Lower lobe of right lung (tissue), 2 donors: ENCODE data around the gene EIPR1. TPM values are rescaled to one million over a fixed set of nuclear protein-coding genes. Genes with fewer than 3 reads are reported as not detected.

Experiments
- ATAC-seq, 2 donors: fragments of 200-7000 bp; cut with Tn5 transposase; one replicate each; pipeline ENCODE4 v1.9.1; 2020 to 2022; ENCODE audit warnings: mild to moderate bottlenecking in 2 of 2, moderate library complexity in 2 of 2
- DNase-seq: peaks from one replicate; pipeline ENCODE4 v3.0.0-alpha.2; 2020
- H3K27ac ChIP-seq: fragments of 200-600 bp; one replicate; pipeline ENCODE4 v1.8.0; 2022
- H3K27me3 ChIP-seq: fragments of 200-600 bp; one replicate; pipeline ENCODE4 v1.8.0; 2022; ENCODE audit warnings: low read depth
- H3K36me3 ChIP-seq: fragments of 200-600 bp; one replicate; pipeline ENCODE4 v1.8.0; 2022; ENCODE audit warnings: mild to moderate bottlenecking
- H3K4me1 ChIP-seq: fragments of 200-600 bp; one replicate; pipeline ENCODE4 v1.8.0; 2022
- H3K4me3 ChIP-seq: fragments of 200-600 bp; one replicate; pipeline ENCODE4 v1.8.0; 2022; ENCODE audit warnings: mild to moderate bottlenecking
- H3K9me3 ChIP-seq: fragments of 200-600 bp; one replicate; pipeline ENCODE4 v1.8.0; 2022
- CTCF ChIP-seq: fragments of 200-600 bp; IDR thresholded peaks from one replicate; pipeline ENCODE4 v1.8.0; 2022; ENCODE audit warnings: antibody characterized with exemption, mild to moderate bottlenecking
- intact Hi-C: fragments of 100-400 bp; cut with DNase I; formaldehyde crosslinking; loops from one replicate; pipeline ENCODE4 v1.11.0; 2022
- long read RNA-seq: library from polyadenylated mRNA; unstranded; transcript quantifications from one replicate; pipeline ENCODE4 v2.0.0, GENCODE V29; 2021
- total RNA-seq: library from RNA; stranded (reverse); fragmentation: NEBNext Ultra II Directional; extraction: Animal tissue kit (Norgen Biotek cat#: 25700); gene quantifications from one replicate; pipeline ENCODE4 v1.2.1, GENCODE V29; 2021
- donor health status: DM: no; HTN: yes; CAD: no; lungs with severe emphysema.

EIPR1 gene
- total RNA-seq: 14.9 TPM
- long read RNA-seq, transcript EIPR1-201 (9 exons, 1,766 nt): major isoform, 18 of 28 reads
- long read RNA-seq, partial matches to known transcripts: 2 of 28 reads
- long read RNA-seq, other reads (novel, unspliced or antisense): 8 of 28 reads

- no peaks in the 10 kb centered on the region for H3K9me3 ChIP-seq
- H3K4me3 ChIP-seq: peak within 1 kb of the TSS; percentile 95
- no peak for TF ChIP-seq CTCF
- H3K27me3 ChIP-seq: no peaks in the 10 kb centered on the region
- H3K36me3 ChIP-seq: peaks cover 10% of the 10 kb centered on the region
- ATAC-seq: peak; percentile 95 to 97
- DNase-seq: peak; percentile 99
- H3K4me1 ChIP-seq: peaks cover 37% of the 10 kb centered on the region
- peak within 1 kb of the TSS; percentile 89 for H3K27ac ChIP-seq
- intact Hi-C loops: no loop called here
Measured at GRCh38 chr2:3377612-3378432, at the start of gene EIPR1. EIPR1 (minus strand) TSS chr2:3377818; CDS start chr2:3377689, 129 bp downstream.

- Histone ChIP-seq H3K27ac (no peak overlapping the region), H3K9me3 (no peaks in the 10 kb centered on the region), H3K4me1 (no peaks in the 10 kb centered on the region), H3K27me3 (no peaks in the 10 kb centered on the region), H3K36me3 (peaks cover 88% of the 10 kb centered on the region), H3K4me3 (no peak overlapping the region)
- intact Hi-C loops: no loop called here
- ATAC-seq (no peak), DNase-seq (no peak)
- TF ChIP-seq CTCF: no peak
Measured at GRCh38 chr2:3427272-3427671, 49.7 kb upstream of the EIPR1 start.

- no peaks in the 10 kb centered on the region for H3K9me3 ChIP-seq
- H3K4me3 ChIP-seq: no peak overlapping the region
- no peaks in the 10 kb centered on the region for H3K4me1 ChIP-seq
- H3K27me3 ChIP-seq: no peaks in the 10 kb centered on the region
- TF ChIP-seq CTCF: no peak
- DNase-seq (no peak), ATAC-seq (no peak)
- intact Hi-C loops: no loop called here
- no peak overlapping the region for H3K27ac ChIP-seq
- peaks cover 88% of the 10 kb centered on the region for H3K36me3 ChIP-seq
Measured at GRCh38 chr2:3426615-3427014, 49.0 kb upstream of the EIPR1 start.

GRCh38 chr2:3424171-3424795 lies 46.7 kb upstream of the EIPR1 start:
- H3K4me3 ChIP-seq: no peak overlapping the region
- H3K9me3 ChIP-seq: no peaks in the 10 kb centered on the region
- H3K27me3 ChIP-seq: no peaks in the 10 kb centered on the region
- DNase-seq (no peak), ATAC-seq (no peak)
- TF ChIP-seq CTCF: peak; percentile 7
- H3K4me1 ChIP-seq: no peaks in the 10 kb centered on the region
- intact Hi-C loops: no loop called here
- H3K36me3 ChIP-seq: peaks cover 90% of the 10 kb centered on the region
- no peak overlapping the region for H3K27ac ChIP-seq

GRCh38 chr2:3423492-3424170 lies 46.0 kb upstream of the EIPR1 start:
- Histone ChIP-seq H3K9me3 (no peaks in the 10 kb centered on the region), H3K4me1 (no peaks in the 10 kb centered on the region), H3K4me3 (no peak overlapping the region), H3K36me3 (peaks cover 86% of the 10 kb centered on the region), H3K27ac (no peak overlapping the region), H3K27me3 (no peaks in the 10 kb centered on the region)
- intact Hi-C loops: no loop called here
- DNase-seq (peak; percentile 79), ATAC-seq (peak; percentile 78)
- TF ChIP-seq CTCF: peak; percentile 99
